KMS-11 (cell line): ENCODE measurements around the gene ZSWIM6.

Experiments used
- H2AFZ ChIP-seq: fragments of 200-600 bp; sonication (generic); 2 replicates; pipeline ENCODE4 v1.6.1; 2016; ENCODE audit warnings: antibody characterized with exemption, mixed run types, low read depth
- H3K27ac ChIP-seq: fragments of 200-600 bp; sonication (generic); 2 replicates; pipeline ENCODE4 v1.6.1; 2016; ENCODE audit warnings: mild to moderate bottlenecking, mixed run types
- H3K27me3 ChIP-seq: fragments of 200-600 bp; sonication (generic); 2 replicates; pipeline ENCODE4 v1.6.1; 2017; ENCODE audit warnings: mild to moderate bottlenecking, low read depth, mixed run types, moderate library complexity; ENCODE audit not compliant: insufficient read depth
- H3K36me3 ChIP-seq: fragments of 200-600 bp; sonication (generic); 2 replicates; pipeline ENCODE4 v1.6.1; 2017; ENCODE audit warnings: mild to moderate bottlenecking, mixed run types; ENCODE audit not compliant: insufficient read depth
- H3K4me1 ChIP-seq: fragments of 200-600 bp; sonication (generic); 2 replicates; pipeline ENCODE4 v1.6.1; 2016; ENCODE audit warnings: mild to moderate bottlenecking, low read depth, mixed run types; ENCODE audit not compliant: poor library complexity, severe bottlenecking
- H3K4me2 ChIP-seq: fragments of 200-600 bp; sonication (generic); 2 replicates; pipeline ENCODE4 v1.7.0; 2016; ENCODE audit warnings: mild to moderate bottlenecking, mixed run types
- H3K4me3 ChIP-seq: fragments of 200-600 bp; sonication (generic); IDR thresholded peaks from 2 replicates; pipeline ENCODE4 v1.6.1; 2017; ENCODE audit warnings: low read depth, low read length, mixed read lengths; ENCODE audit not compliant: insufficient read depth
- H3K79me2 ChIP-seq: fragments of 200-600 bp; sonication (generic); 2 replicates; pipeline ENCODE4 v1.6.1; 2016; ENCODE audit warnings: low read depth, mixed run types; ENCODE audit not compliant: insufficient read depth
- H3K9ac ChIP-seq: fragments of 200-600 bp; sonication (generic); 2 replicates; pipeline ENCODE4 v1.6.1; 2016; ENCODE audit warnings: mild to moderate bottlenecking, mixed run types
- H4K20me1 ChIP-seq: fragments of 200-600 bp; sonication (generic); 2 replicates; pipeline ENCODE4 v1.6.1; 2016; ENCODE audit warnings: mild to moderate bottlenecking, mixed run types; ENCODE audit not compliant: insufficient read depth
- TF ChIP-seq, protein P1 (sequence below): fragments of 200-600 bp; sonication (generic); conservative IDR thresholded peaks from 2 replicates; pipeline ENCODE4 v1.6.1; 2017; ENCODE audit warnings: low read depth, mild to moderate bottlenecking, antibody characterized with exemption, low read length, moderate library complexity, mixed read lengths

The ZSWIM6 gene

DNA sequence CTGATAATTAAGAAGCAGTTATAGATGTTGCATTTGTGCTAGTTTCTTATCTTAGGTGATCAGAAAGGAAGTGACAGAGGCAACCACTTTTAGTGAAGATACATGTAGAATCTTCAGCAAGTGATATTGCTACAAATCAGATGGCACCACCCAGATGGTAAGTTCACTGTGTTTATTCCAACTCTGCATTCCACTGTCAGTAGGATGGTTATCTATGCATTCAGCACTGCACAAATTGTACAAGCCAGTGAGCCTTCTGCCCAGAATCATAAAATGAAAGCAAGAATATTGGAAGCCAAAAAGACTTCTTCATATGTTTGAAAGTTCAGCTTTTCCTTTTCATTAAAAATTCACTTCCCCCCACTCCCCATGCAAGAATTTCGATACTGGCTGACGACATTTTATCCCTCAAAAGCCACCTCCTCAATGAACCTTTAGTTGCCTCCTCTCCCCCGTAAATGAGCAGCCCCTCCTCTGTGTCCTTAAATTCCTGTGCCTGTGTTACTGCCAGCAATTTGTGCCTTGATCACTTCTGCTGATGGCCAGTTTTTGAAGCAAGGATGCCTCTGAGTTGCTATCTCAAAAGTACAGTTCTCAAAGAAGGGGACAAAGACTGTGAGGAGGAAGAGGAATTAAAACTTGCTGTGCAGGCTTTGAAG is 91.6 kb downstream of the ZSWIM6 start:
- Histone ChIP-seq H3K27ac (no peak overlapping the region), H3K36me3 (no peaks in the 10 kb centered on the region), H3K9ac (no peak overlapping the region), H4K20me1 (no peaks in the 10 kb centered on the region), H3K4me3 (no peak overlapping the region), H3K4me1 (peaks cover 2% of the 10 kb centered on the region), H3K27me3 (no peaks in the 10 kb centered on the region), H3K4me2 (no peak overlapping the region), H2AFZ (no peak overlapping the region), H3K79me2 (peaks cover 34% of the 10 kb centered on the region)
- TF ChIP-seq, protein P1, sequence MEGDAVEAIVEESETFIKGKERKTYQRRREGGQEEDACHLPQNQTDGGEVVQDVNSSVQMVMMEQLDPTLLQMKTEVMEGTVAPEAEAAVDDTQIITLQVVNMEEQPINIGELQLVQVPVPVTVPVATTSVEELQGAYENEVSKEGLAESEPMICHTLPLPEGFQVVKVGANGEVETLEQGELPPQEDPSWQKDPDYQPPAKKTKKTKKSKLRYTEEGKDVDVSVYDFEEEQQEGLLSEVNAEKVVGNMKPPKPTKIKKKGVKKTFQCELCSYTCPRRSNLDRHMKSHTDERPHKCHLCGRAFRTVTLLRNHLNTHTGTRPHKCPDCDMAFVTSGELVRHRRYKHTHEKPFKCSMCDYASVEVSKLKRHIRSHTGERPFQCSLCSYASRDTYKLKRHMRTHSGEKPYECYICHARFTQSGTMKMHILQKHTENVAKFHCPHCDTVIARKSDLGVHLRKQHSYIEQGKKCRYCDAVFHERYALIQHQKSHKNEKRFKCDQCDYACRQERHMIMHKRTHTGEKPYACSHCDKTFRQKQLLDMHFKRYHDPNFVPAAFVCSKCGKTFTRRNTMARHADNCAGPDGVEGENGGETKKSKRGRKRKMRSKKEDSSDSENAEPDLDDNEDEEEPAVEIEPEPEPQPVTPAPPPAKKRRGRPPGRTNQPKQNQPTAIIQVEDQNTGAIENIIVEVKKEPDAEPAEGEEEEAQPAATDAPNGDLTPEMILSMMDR = no peak

DNA sequence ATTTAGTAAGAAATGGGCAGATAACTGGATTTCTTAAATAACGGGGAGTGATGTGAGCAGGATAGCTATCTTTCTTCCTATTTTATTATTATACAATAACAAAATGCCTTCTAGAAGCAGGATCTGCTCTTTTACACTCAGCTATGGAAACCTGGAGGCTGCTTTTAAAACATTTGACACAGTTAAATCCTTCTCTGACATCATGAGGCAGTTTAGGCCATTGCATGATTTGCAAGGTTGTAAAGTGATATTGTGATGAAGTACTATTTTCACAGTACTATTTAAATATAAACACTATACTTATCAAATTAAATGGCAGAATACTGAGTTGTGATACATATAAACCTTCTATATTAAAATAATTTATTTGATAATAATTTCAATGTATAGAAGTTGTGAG is 93.9 kb downstream of the ZSWIM6 start:
- H3K36me3 ChIP-seq = no peaks in the 10 kb centered on the region
- H3K27ac ChIP-seq = no peak overlapping the region
- no peak overlapping the region for H3K4me3 ChIP-seq
- H2AFZ ChIP-seq = no peak overlapping the region
- no peaks in the 10 kb centered on the region for H3K27me3 ChIP-seq
- H3K4me1 ChIP-seq = no peaks in the 10 kb centered on the region
- TF ChIP-seq, protein P1 = no peak
- no peak overlapping the region for H3K9ac ChIP-seq
- no peak overlapping the region for H3K4me2 ChIP-seq
- peaks cover 14% of the 10 kb centered on the region for H3K79me2 ChIP-seq
- no peaks in the 10 kb centered on the region for H4K20me1 ChIP-seq

DNA sequence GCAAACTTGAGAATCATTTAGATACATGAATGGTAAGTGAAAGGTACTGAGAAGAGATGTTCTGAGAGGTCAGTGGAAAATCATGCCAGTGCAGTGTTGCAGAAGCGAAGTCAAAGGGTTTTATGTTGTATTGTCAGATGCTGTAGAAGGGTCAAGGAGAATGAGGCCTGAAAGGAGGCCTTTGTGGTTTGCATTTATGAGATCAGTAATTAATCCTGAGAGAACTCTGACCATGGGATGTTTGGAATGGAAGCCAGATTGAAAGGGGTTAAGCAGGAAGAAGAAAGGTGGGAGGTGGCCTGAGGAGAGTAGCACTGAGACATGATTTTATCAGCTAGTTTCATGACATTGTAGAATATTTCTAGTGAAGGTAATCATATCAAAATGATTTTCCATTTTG is 97.8 kb downstream of the ZSWIM6 start:
- Histone ChIP-seq H4K20me1 (no peaks in the 10 kb centered on the region), H3K9ac (no peak overlapping the region), H2AFZ (no peak overlapping the region), H3K4me2 (no peak overlapping the region), H3K4me3 (no peak overlapping the region), H3K36me3 (no peaks in the 10 kb centered on the region), H3K27ac (no peak overlapping the region), H3K4me1 (no peaks in the 10 kb centered on the region), H3K79me2 (no peaks in the 10 kb centered on the region; the same call in 1 of the 2 replicates), H3K27me3 (no peaks in the 10 kb centered on the region)
- TF ChIP-seq, protein P1 = no peak

DNA sequence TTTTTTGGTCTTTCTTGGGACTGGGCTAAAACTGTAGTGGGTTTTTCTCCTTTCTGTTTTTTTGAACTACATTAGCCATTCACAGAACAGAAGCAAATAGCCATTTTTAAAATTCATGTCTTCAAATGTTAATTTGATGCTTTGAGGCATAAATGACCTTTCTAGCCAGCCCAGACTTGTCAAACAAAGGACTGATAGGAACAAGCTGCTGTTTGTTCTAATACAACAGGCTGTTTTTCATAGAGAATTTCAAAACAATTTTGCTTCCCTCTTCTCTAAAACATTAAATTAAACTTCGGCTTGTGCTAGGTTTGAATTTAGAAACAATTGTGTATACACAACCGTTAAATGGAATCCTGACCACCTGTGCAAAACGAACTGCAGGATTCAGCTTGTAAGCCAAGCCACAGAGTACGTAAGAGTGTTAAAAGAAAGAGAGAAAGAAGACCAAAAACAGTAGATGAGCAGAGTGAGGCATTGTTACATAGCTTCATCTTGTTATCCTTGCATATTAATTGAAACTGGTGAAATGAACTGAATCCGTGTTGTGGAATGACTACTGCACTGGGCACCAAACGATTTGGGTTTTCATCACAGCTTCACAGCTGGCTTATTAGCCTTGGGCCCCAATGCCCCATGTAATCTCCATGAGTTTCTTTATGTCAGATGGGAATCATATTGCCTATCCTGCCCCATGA is 100.0 kb downstream of the ZSWIM6 start:
- H2AFZ ChIP-seq = no peak overlapping the region
- no peak overlapping the region for H3K4me2 ChIP-seq
- TF ChIP-seq, protein P1 = no peak
- no peak overlapping the region for H3K9ac ChIP-seq
- no peaks in the 10 kb centered on the region for H3K4me1 ChIP-seq
- H4K20me1 ChIP-seq = no peaks in the 10 kb centered on the region
- no peak overlapping the region for H3K4me3 ChIP-seq
- no peaks in the 10 kb centered on the region for H3K27me3 ChIP-seq
- no peak overlapping the region for H3K27ac ChIP-seq
- no peaks in the 10 kb centered on the region for H3K36me3 ChIP-seq
- H3K79me2 ChIP-seq = no peaks in the 10 kb centered on the region; the same call in 1 of the 2 replicates
